ENCODE results near the gene AGPAT4.
"Not testable (repeated sequence)": the region's sequence is repeated elsewhere in the genome, so short reads cannot be mapped to it uniquely, and the experiment has no call there.

AGPAT4 gene

DNA sequence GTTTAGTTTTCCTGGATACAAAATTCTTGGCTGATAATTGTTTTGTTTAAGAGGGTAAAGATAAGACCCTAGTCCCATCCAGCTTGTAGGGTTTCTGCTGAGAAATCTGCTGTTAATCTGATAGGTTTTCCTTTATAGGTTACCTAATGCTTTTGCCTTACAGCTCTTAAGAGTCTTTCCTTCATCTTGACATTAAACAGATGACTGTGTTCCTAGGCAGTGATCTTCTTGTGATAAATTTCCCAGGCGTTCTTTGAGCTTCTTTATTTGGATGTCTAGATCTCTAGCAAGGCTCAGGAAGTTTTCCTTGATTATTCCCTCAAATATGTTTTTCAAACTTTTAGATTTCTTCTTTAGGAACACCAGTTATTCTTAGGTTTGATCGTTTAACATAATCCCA, 148.3 kb downstream of the AGPAT4 start:
- no peak overlapping the region for H3K4me3 ChIP-seq (ENCODE audit: low read depth, low read length)
- TF ChIP-seq, protein P1, sequence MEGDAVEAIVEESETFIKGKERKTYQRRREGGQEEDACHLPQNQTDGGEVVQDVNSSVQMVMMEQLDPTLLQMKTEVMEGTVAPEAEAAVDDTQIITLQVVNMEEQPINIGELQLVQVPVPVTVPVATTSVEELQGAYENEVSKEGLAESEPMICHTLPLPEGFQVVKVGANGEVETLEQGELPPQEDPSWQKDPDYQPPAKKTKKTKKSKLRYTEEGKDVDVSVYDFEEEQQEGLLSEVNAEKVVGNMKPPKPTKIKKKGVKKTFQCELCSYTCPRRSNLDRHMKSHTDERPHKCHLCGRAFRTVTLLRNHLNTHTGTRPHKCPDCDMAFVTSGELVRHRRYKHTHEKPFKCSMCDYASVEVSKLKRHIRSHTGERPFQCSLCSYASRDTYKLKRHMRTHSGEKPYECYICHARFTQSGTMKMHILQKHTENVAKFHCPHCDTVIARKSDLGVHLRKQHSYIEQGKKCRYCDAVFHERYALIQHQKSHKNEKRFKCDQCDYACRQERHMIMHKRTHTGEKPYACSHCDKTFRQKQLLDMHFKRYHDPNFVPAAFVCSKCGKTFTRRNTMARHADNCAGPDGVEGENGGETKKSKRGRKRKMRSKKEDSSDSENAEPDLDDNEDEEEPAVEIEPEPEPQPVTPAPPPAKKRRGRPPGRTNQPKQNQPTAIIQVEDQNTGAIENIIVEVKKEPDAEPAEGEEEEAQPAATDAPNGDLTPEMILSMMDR (IDR thresholded peaks at IDR 0.05; ENCODE audit: borderline replicate concordance, insufficient read depth, low read depth, low read length): no peak

DNA sequence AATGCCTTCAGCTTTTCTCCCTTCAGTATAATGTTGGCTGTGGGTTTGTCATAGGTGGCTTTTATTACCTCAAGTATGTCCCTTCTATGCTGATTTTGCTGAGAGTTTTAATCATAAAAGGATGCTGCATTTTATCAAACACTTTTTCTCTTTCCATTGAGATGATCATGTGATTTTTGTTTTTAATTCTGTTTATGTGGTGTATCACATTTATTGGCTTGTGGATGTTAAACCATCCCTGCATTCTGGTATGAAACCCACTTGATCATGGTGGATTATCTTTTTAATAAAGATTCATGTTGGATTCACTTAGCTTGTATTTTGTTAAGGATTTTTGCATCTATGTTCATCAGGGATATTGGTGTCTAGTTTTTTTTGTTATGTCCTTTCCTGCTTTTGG, 150.5 kb downstream of the AGPAT4 start:
- not testable (repeated sequence) for H3K4me3 ChIP-seq (ENCODE audit: low read depth, low read length)

DNA sequence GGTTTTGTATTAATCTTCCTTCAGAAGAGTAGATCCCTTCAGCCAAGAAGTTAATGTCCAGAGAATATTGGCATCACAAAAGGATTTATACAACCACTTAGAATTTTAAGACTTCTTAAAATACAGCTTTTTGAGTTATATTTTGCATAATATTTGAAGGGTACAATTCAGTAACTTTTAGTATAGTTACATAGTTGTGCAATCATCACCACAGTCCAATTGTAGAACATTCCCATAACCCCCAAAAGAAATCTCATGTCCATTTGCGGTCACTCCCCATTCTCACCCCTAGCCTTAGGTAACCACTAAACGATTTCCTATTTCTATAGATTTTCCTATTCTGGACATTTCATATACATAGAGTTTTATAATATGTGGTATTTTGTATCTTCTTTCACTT, 155.9 kb downstream of the AGPAT4 start:
- no peak overlapping the region for H3K4me3 ChIP-seq (ENCODE audit: low read depth, low read length)
- TF ChIP-seq, protein P1 (IDR thresholded peaks at IDR 0.05; ENCODE audit: borderline replicate concordance, insufficient read depth, low read depth, low read length): no peak

DNA sequence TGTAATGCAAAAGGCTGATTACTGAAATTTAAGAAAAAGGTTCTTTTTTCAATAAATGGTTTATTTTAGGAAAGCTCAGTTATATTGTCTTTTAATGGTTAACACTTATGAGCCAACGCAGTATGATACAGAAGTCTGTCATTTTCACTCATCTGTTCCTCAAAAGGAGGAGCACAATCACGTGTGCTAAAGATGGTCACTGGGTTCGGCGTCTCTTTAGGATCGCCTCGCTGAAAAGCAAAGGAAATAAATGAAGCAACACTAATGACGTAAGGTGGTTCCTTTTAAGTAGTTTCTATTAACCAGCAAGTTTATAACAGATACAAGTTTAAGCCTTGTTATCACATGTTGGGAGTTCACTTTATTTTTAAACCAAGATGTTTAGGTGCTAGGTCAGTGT, 156.6 kb downstream of the AGPAT4 start:
- TF ChIP-seq, protein P1 (IDR thresholded peaks at IDR 0.05; ENCODE audit: borderline replicate concordance, insufficient read depth, low read depth, low read length): no peak
- no peak overlapping the region for H3K4me3 ChIP-seq (ENCODE audit: low read depth, low read length)

DNA sequence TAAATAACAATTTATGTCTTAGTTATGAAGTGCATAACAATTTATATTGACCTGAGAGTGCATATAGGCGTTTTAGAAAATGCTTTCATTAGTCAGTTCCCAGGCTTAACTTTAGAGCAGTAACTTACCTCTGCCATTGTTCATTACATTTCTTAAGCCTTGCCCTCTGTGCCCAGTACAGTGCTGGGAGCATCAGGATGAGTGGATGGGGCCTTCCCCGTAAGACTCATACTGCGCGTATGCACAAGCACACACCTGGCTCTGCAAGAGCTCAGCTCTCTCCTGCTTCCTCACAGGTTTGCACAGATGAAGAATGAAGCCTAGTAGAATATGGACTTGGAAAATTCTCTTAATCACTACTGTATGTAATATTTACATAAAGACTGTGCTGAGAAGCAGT, 157.3 kb downstream of the AGPAT4 start:
- TF ChIP-seq, protein P1 (IDR thresholded peaks at IDR 0.05; ENCODE audit: borderline replicate concordance, insufficient read depth, low read depth, low read length): no peak
- H3K4me3 ChIP-seq (ENCODE audit: low read depth, low read length): no peak overlapping the region

DNA sequence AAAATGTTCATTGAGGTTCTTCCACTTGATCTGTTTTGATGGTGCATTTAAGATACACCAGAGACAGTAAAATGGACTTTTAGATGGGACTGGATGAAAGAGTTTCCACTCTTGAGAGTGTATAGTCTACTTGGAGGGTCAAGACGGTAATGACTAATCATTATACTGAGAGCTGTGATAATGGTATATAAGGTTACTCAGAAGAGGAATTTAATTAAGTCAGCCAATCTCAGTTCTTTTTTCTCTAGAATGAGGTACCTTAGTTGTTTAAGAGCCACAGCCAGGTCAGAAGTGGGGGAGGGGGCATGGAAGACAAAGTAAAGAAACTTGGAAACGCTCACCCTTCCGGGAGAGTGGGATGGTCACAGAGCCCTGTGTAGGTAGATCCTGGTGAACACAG, 158.4 kb downstream of the AGPAT4 start:
- TF ChIP-seq, protein P1 (IDR thresholded peaks at IDR 0.05; ENCODE audit: borderline replicate concordance, insufficient read depth, low read depth, low read length): no peak
- H3K4me3 ChIP-seq (ENCODE audit: low read depth, low read length): no peak overlapping the region

DNA sequence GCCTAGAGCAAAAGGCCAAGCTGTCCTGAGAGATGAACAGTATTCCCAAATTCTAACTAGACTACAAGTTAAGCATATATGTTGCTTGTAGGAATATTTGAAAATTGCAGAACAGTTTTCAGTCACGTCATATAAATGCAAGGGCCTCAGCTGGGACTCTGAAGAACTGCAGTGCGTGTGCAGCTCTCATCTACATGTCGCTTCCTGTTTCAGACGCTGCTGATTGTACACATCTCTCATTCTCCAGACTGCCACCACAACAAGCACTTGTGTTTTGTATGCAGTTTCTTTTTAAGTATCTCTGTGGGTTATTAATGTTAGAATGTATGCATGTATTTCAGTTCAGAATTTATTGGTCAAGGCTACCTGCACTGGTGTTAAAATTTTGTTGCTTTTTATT, 162.6 kb downstream of the AGPAT4 start:
- TF ChIP-seq, protein P1 (IDR thresholded peaks at IDR 0.05; ENCODE audit: borderline replicate concordance, insufficient read depth, low read depth, low read length): no peak
- no peak overlapping the region for H3K4me3 ChIP-seq (ENCODE audit: low read depth, low read length)

Data from GM12875 (cell line).